GM12892 (cell line): Measurements from ENCODE around the gene CEP128.

Source experiments
- POLR2A ChIP-seq: IDR thresholded peaks from 2 replicates; pipeline ENCODE4 v1.6.1; 2011; ENCODE audit warnings: low read depth, low read length, control low read depth
- TAF1 ChIP-seq: IDR thresholded peaks from 2 replicates; pipeline ENCODE4 v1.6.1; 2011; ENCODE audit warnings: low read depth, mild to moderate bottlenecking, control low read depth, low read length, borderline replicate concordance

- no peak for TF ChIP-seq TAF1
- TF ChIP-seq POLR2A, result no peak
Observed at GRCh38 chr14:80776657-80777056, 164.9 kb downstream of the CEP128 start.
